A549 (cell line): Measurements from ENCODE around the gene LRRC4C.

ENCODE experiments used
- BHLHE40 ChIP-seq: IDR thresholded peaks from 2 replicates; pipeline ENCODE4 v1.6.1; 2012; ENCODE audit warnings: low read depth, low read length, inconsistent platforms
- CTCF ChIP-seq: fragments of >200 bp; sonication (Bioruptor Twin); formaldehyde crosslinking; IDR thresholded peaks from 3 replicates; pipeline ENCODE4 v1.5.1; 2016
- POLR2A ChIP-seq: IDR thresholded peaks from 2 replicates; pipeline ENCODE4 v1.6.1; 2012; ENCODE audit warnings: mild to moderate bottlenecking, low read length

DNA sequence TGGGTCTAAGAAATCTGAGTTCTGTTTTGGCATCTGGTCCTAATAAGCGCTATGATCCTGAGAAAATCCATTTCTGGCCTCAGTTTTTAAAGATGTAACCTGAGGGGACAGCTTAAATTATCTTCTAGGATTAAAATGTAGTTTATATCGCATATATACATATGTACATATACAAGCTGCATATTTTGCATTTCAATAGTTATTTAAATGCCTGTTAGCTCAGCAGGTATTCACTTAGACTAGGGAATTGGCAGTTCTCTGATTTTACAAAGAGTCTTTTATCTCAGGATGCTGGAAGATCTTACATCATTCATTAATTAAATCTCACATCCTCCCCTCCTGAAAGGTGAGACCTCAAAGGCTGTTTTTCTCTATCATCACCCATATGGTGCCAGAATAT is 1232.8 kb downstream of the LRRC4C start:
- TF ChIP-seq POLR2A (no peak), BHLHE40 (no peak), CTCF (no peak)
